ENCODE measurements around the gene CCDC40. TPM values are rescaled to one million over a fixed set of nuclear protein-coding genes. Genes with fewer than 3 reads are reported as not detected.
"Not testable (repeated sequence)": the region's sequence is repeated elsewhere in the genome, so short reads cannot be mapped to it uniquely, and the experiment has no call there.

CCDC40 gene
- polyA plus RNA-seq, 4 donors: 0.45 to 3.8 (median 1.0) TPM

- Histone ChIP-seq H3K27ac (ENCODE audit: low read depth in 1 of 3, low read length in 2 of 3) (peak overlapping the region in 2 of 3 donors; percentile 19 to 99), H3K9me3 (ENCODE audit: control insufficient read depth in 2 of 2, insufficient read depth in 1 of 2, low read depth in 1 of 2, low read length in 1 of 2) (no peaks in the 10 kb centered on the region), H3K27me3 (ENCODE audit: control insufficient read depth in 3 of 3, insufficient read depth in 3 of 3, low read length in 3 of 3) (no peaks in the 10 kb centered on the region), H3K4me1 (ENCODE audit: control insufficient read depth in 3 of 3, insufficient read depth in 2 of 3, low read depth in 1 of 3, low read length in 2 of 3) (peaks cover 6 to 85% (median 17%) of the 10 kb centered on the region in 3 donors), H3K4me3 (ENCODE audit: low read depth in 1 of 3, low read length in 3 of 3) (peak overlapping the region in 2 of 3 donors; percentile 34 to 57), H3K36me3 (ENCODE audit: control insufficient read depth in 3 of 3, insufficient read depth in 2 of 3, low read depth in 1 of 3, low read length in 3 of 3) (peaks cover 0 to 20% (median 0%) of the 10 kb centered on the region in 3 donors)
- DNase-seq (peak; percentile 82 to 93), FAIRE-seq (no peak)
- WGBS, 3 donors: 19 to 46% (median 25%) methylated on average over 16 to 28 of the region's 30 CpGs
Observed at GRCh38 chr17:79991140-79991923, 45.1 kb upstream of the CCDC40 start.

- no peaks in the 10 kb centered on the region for H3K9me3 ChIP-seq (ENCODE audit: control insufficient read depth in 2 of 2, insufficient read depth in 1 of 2, low read depth in 1 of 2, low read length in 1 of 2)
- peak overlapping the region in 2 of 3 donors; percentile 34 to 57 for H3K4me3 ChIP-seq (ENCODE audit: low read depth in 1 of 3, low read length in 3 of 3)
- peak overlapping the region in 2 of 3 donors; percentile 81 to 99 for H3K27ac ChIP-seq (ENCODE audit: low read depth in 1 of 3, low read length in 2 of 3)
- DNase-seq (peak in 1 of 2 donors; percentile 72), FAIRE-seq (no peak)
- H3K27me3 ChIP-seq (ENCODE audit: control insufficient read depth in 3 of 3, insufficient read depth in 3 of 3, low read length in 3 of 3): no peaks in the 10 kb centered on the region
- 13 to 27% (median 16%) methylated on average over 27 to 44 of the region's 44 CpGs for WGBS, 3 donors
- H3K4me1 ChIP-seq (ENCODE audit: control insufficient read depth in 3 of 3, insufficient read depth in 2 of 3, low read depth in 1 of 3, low read length in 2 of 3): peaks cover 6 to 77% (median 11%) of the 10 kb centered on the region in 3 donors
- H3K36me3 ChIP-seq (ENCODE audit: control insufficient read depth in 3 of 3, insufficient read depth in 2 of 3, low read depth in 1 of 3, low read length in 3 of 3): peaks cover 0 to 21% (median 0%) of the 10 kb centered on the region in 3 donors
Observed at GRCh38 chr17:79991924-79992648, 44.4 kb upstream of the CCDC40 start.

GRCh38 chr17:79992649-79993389 lies 43.6 kb upstream of the CCDC40 start:
- no peaks in the 10 kb centered on the region for H3K9me3 ChIP-seq (ENCODE audit: control insufficient read depth in 2 of 2, insufficient read depth in 1 of 2, low read depth in 1 of 2, low read length in 1 of 2)
- H3K27me3 ChIP-seq (ENCODE audit: control insufficient read depth in 3 of 3, insufficient read depth in 3 of 3, low read length in 3 of 3): no peaks in the 10 kb centered on the region
- peaks cover 0 to 21% (median 0%) of the 10 kb centered on the region in 3 donors for H3K36me3 ChIP-seq (ENCODE audit: control insufficient read depth in 3 of 3, insufficient read depth in 2 of 3, low read depth in 1 of 3, low read length in 3 of 3)
- H3K27ac ChIP-seq (ENCODE audit: low read depth in 1 of 3, low read length in 2 of 3): peak overlapping the region in 2 of 3 donors; percentile 81 to 99
- peak overlapping the region in 1 of 3 donors; percentile 57 for H3K4me3 ChIP-seq (ENCODE audit: low read depth in 1 of 3, low read length in 3 of 3)
- H3K4me1 ChIP-seq (ENCODE audit: control insufficient read depth in 3 of 3, insufficient read depth in 2 of 3, low read depth in 1 of 3, low read length in 2 of 3): peaks cover 6 to 70% (median 11%) of the 10 kb centered on the region in 3 donors
- 67 to 71% (median 70%) methylated on average over 10 of the region's 10 CpGs for WGBS, 3 donors
- DNase-seq (peak in 1 of 2 donors; percentile 67), FAIRE-seq (no peak)

GRCh38 chr17:79993390-79994227 lies 42.8 kb upstream of the CCDC40 start:
- DNase-seq: peak; percentile 77 to 97
- H3K9me3 ChIP-seq (ENCODE audit: control insufficient read depth in 2 of 2, insufficient read depth in 1 of 2, low read depth in 1 of 2, low read length in 1 of 2): no peaks in the 10 kb centered on the region
- peaks cover 0 to 23% (median 0%) of the 10 kb centered on the region in 3 donors for H3K36me3 ChIP-seq (ENCODE audit: control insufficient read depth in 3 of 3, insufficient read depth in 2 of 3, low read depth in 1 of 3, low read length in 3 of 3)
- FAIRE-seq: no peak
- peak overlapping the region in 1 of 3 donors; percentile 57 for H3K4me3 ChIP-seq (ENCODE audit: low read depth in 1 of 3, low read length in 3 of 3)
- WGBS, 3 donors: 12 to 37% (median 21%) methylated on average over 22 of the region's 22 CpGs
- H3K4me1 ChIP-seq (ENCODE audit: control insufficient read depth in 3 of 3, insufficient read depth in 2 of 3, low read depth in 1 of 3, low read length in 2 of 3): peaks cover 4 to 66% (median 11%) of the 10 kb centered on the region in 3 donors
- no peaks in the 10 kb centered on the region for H3K27me3 ChIP-seq (ENCODE audit: control insufficient read depth in 3 of 3, insufficient read depth in 3 of 3, low read length in 3 of 3)
- peak overlapping the region in 2 of 3 donors; percentile 81 to 99 for H3K27ac ChIP-seq (ENCODE audit: low read depth in 1 of 3, low read length in 2 of 3)

GRCh38 chr17:79994228-79994569 lies 42.2 kb upstream of the CCDC40 start:
- H3K27ac ChIP-seq (ENCODE audit: low read depth in 1 of 3, low read length in 2 of 3): peak overlapping the region in 2 of 3 donors; percentile 81 to 99
- 64 to 70% (median 67%) methylated on average over 4 of the region's 4 CpGs for WGBS, 3 donors
- DNase-seq; H3K4me3 ChIP-seq (ENCODE audit: low read depth in 1 of 3, low read length in 3 of 3); FAIRE-seq; H3K9me3 ChIP-seq (ENCODE audit: control insufficient read depth in 2 of 2, insufficient read depth in 1 of 2, low read depth in 1 of 2, low read length in 1 of 2); H3K27me3 ChIP-seq (ENCODE audit: control insufficient read depth in 3 of 3, insufficient read depth in 3 of 3, low read length in 3 of 3): not testable (repeated sequence)
- peaks cover 4 to 60% (median 8%) of the 10 kb centered on the region in 3 donors for H3K4me1 ChIP-seq (ENCODE audit: control insufficient read depth in 3 of 3, insufficient read depth in 2 of 3, low read depth in 1 of 3, low read length in 2 of 3)
- H3K36me3 ChIP-seq (ENCODE audit: control insufficient read depth in 3 of 3, insufficient read depth in 2 of 3, low read depth in 1 of 3, low read length in 3 of 3): peaks cover 0 to 24% (median 0%) of the 10 kb centered on the region in 3 donors

- DNase-seq (no peak), FAIRE-seq (no peak)
- Histone ChIP-seq H3K27ac (ENCODE audit: low read depth in 1 of 3, low read length in 2 of 3) (peak overlapping the region in 1 of 3 donors; percentile 99), H3K9me3 (ENCODE audit: control insufficient read depth in 2 of 2, insufficient read depth in 1 of 2, low read depth in 1 of 2, low read length in 1 of 2) (no peaks in the 10 kb centered on the region), H3K4me3 (ENCODE audit: low read depth in 1 of 3, low read length in 3 of 3) (no peak overlapping the region), H3K36me3 (ENCODE audit: control insufficient read depth in 3 of 3, insufficient read depth in 2 of 3, low read depth in 1 of 3, low read length in 3 of 3) (peaks cover 0 to 21% (median 0%) of the 10 kb centered on the region in 3 donors), H3K27me3 (ENCODE audit: control insufficient read depth in 3 of 3, insufficient read depth in 3 of 3, low read length in 3 of 3) (no peaks in the 10 kb centered on the region), H3K4me1 (ENCODE audit: control insufficient read depth in 3 of 3, insufficient read depth in 2 of 3, low read depth in 1 of 3, low read length in 2 of 3) (peaks cover 4 to 56% (median 8%) of the 10 kb centered on the region in 3 donors)
- 87 to 93% (median 89%) methylated on average over 13 of the region's 13 CpGs for WGBS, 3 donors
Observed at GRCh38 chr17:79994602-79995001, 41.8 kb upstream of the CCDC40 start.

GRCh38 chr17:79995696-79996095 lies 40.7 kb upstream of the CCDC40 start:
- H3K4me1 ChIP-seq (ENCODE audit: control insufficient read depth in 3 of 3, insufficient read depth in 2 of 3, low read depth in 1 of 3, low read length in 2 of 3): peaks cover 4 to 45% (median 8%) of the 10 kb centered on the region in 3 donors

More at GRCh38 chr17:79995696-79996095, 40.7 kb upstream of the CCDC40 start:
- 93 to 94% (median 93%) methylated on average over 8 of the region's 8 CpGs for WGBS, 3 donors
- no peak for FAIRE-seq
- Histone ChIP-seq H3K36me3 (ENCODE audit: control insufficient read depth in 3 of 3, insufficient read depth in 2 of 3, low read depth in 1 of 3, low read length in 3 of 3) (peaks cover 0 to 31% (median 0%) of the 10 kb centered on the region in 3 donors), H3K27me3 (ENCODE audit: control insufficient read depth in 3 of 3, insufficient read depth in 3 of 3, low read length in 3 of 3) (no peaks in the 10 kb centered on the region), H3K9me3 (ENCODE audit: control insufficient read depth in 2 of 2, insufficient read depth in 1 of 2, low read depth in 1 of 2, low read length in 1 of 2) (peaks cover 0 to 8% of the 10 kb centered on the region in 2 donors), H3K27ac (ENCODE audit: low read depth in 1 of 3, low read length in 2 of 3) (no peak overlapping the region), H3K4me3 (ENCODE audit: low read depth in 1 of 3, low read length in 3 of 3) (no peak overlapping the region)
- no peak for DNase-seq

All from small intestine (tissue), 7 donors.